ENCODE measurements around the gene INSC. TPM values are rescaled to one million over a fixed set of nuclear protein-coding genes. Genes with fewer than 3 reads are reported as not detected.
A peak's percentile ranks its signal among the peaks of the same experiment; 100 is the strongest.
"Not testable (repeated sequence)": the region's sequence is repeated elsewhere in the genome, so short reads cannot be mapped to it uniquely, and the experiment has no call there.

INSC gene, protein sequence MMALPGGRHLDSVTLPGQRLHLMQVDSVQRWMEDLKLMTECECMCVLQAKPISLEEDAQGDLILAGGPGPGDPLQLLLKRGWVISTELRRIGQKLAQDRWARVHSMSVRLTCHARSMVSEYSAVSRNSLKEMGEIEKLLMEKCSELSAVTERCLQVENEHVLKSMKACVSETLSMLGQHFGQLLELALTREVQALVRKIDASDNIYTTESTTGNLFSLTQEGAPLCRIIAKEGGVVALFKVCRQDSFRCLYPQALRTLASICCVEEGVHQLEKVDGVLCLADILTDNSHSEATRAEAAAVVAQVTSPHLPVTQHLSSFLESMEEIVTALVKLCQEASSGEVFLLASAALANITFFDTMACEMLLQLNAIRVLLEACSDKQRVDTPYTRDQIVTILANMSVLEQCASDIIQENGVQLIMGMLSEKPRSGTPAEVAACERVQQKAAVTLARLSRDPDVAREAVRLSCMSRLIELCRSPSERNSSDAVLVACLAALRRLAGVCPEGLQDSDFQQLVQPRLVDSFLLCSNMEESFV
- total RNA-seq (under 1 TPM; 0.16 to 0.60 TPM), polyA plus RNA-seq (not detected), total RNA-seq (0 to 1.0 (median 0.30) reads per million in 6 experiments)

DNA sequence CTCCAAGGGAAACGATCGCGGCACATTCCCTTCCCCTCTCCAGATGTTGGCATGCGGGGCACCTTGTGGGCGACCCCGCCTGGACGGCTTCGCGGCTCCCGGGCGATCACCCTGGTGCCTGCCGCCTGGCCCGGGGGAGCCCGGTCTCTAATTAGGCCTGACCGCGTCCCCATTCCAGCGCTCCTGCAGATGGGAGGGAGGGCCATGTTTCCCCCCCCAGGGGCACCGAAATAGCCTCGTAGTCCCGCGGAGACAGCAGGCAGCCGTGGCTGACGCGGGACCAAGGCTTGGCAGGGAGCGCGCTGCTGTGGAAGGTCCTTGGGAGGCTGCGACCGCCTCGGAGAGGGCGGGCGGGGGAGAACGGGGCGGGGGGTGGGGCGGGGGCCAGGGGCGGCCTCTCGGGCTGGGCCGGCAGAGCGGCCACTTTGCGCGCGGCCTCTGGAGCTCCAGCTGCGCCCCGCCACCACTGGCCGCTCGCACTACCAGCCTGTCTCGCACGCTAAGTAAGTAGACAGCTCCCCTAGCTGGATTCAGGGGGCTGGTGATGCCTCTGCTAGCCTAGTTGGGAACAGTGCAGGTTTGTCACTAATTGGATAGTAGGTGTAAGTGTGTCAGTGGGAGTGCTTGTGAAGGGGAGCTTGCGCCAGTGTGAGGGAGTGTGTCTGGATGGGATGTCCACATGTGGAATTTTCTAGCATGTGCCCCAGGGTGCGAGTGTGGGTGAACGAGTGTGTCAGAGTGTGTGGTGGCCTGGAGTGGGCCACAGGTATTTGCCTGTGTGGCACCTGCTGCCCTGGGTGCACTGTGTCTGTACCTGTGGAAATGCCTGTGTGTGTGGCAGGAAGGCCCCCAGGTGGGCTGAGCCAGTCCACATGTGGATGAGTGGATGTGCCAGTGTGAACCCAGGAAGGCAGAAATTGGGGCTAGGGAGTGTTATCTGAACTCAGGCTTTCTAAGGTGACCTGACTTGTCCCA is at the start of gene INSC:
Gene INSC (plus strand): TSS at position 423 of the 975 bp plus-strand sequence. CDS start 34,252 bp downstream, outside the sequence.
- peak within 1 kb of the TSS in 8 of 10 donors; percentile 13 to 66 (median 56) for H3K4me3 Mint-ChIP-seq

DNA sequence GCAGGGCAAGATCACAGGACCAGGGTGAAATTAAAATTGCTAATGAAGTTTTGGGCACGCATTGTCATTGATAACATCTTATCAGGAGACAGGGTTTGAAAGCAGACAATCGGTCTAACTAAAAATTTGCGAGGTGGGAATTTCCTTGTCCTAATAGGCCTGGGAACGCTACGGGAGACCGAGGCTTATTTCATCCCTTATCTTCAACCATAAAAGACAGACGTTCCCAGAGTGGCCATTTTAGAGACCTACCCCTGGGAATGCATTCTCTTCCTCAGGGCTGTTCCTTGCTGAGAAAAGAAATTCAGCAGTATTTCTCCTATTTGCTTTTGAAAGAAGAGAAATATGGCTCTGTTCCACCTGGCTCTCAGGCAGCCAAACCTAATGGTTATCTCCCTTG is 45.0 kb upstream of the INSC start:
- H3K36me3 Mint-ChIP-seq, H3K27ac Mint-ChIP-seq, DNase-seq, H3K4me3 Mint-ChIP-seq, ATAC-seq, POLR2A ChIA-PET: not testable (repeated sequence)
- Mint-ChIP-seq H3K27me3 (peaks cover 5 to 46% (median 30%) of the 10 kb centered on the region in 5 donors), H3K9me3 (peaks cover 0 to 25% (median 16%) of the 10 kb centered on the region in 9 donors), H3K4me1 (peaks cover 8 to 23% (median 14%) of the 10 kb centered on the region in 4 donors)

More for the DNA sequence above, at the start of gene INSC:
- peaks cover 0 to 1% (median 0%) of the 10 kb centered on the region in 9 donors for H3K9me3 Mint-ChIP-seq
- ATAC-seq (peak in 1 of 2 donors; percentile 35), DNase-seq (no peak)
- peak within 1 kb of the TSS in 3 of 10 donors; percentile 9 to 63 (median 60) for H3K27ac Mint-ChIP-seq
- POLR2A ChIA-PET = no interaction called here
- peaks cover 25 to 58% (median 35%) of the 10 kb centered on the region in 5 donors for H3K27me3 Mint-ChIP-seq
- H3K36me3 Mint-ChIP-seq = no peaks in the 10 kb centered on the region
- peaks cover 9 to 36% (median 18%) of the 10 kb centered on the region in 4 donors for H3K4me1 Mint-ChIP-seq

DNA sequence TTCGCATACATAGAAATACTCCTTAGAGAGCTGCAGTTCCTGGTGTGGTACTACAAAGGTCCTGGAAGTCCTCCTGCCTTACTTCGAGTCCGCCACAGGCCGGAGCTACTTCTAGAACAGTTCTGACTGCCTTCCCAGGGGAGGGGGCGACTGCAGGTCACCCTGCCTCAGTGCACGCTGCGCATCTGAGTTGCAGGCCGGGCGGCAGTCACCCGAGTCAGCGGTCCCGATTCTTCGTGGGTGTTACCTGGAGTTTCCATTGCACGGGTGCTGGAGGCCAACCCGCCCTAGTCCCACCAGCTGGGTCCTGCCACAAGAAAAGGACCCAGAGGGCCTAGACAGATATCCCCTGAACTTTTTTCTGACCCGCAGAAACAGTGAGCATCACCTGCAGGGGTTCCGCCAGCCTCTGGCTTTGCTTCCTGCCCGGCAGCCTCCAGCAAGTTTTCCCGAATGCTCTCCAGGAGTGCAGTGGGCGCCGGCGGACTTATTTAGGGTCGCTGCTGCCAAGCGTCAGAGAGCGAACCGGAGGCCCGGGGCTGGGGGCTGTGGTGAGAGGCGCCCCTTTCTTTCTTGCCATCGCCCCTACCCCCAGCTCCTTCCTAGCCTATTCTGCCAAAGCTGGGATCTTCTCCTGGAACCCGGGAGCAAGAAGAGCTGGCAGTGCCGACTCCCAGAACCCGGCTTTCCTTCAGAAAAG is 43.0 kb upstream of the INSC start:
- DNase-seq = no peak
- Mint-ChIP-seq H3K27ac (peak overlapping the region in 1 of 10 donors; percentile 3), H3K4me3 (peak overlapping the region in 5 of 10 donors; percentile 26 to 66 (median 42)), H3K36me3 (peaks cover 0 to 8% (median 0%) of the 10 kb centered on the region in 3 donors), H3K4me1 (peaks cover 11 to 25% (median 15%) of the 10 kb centered on the region in 4 donors), H3K9me3 (peaks cover 0 to 25% (median 16%) of the 10 kb centered on the region in 9 donors), H3K27me3 (peaks cover 5 to 33% (median 24%) of the 10 kb centered on the region in 5 donors)
- ATAC-seq = no peak
- POLR2A ChIA-PET = no interaction called here

- H3K27me3 Mint-ChIP-seq = peaks cover 5 to 32% (median 24%) of the 10 kb centered on the region in 5 donors
- no peak overlapping the region for H3K27ac Mint-ChIP-seq
- H3K36me3 Mint-ChIP-seq = peaks cover 0 to 8% (median 0%) of the 10 kb centered on the region in 3 donors
- H3K4me1 Mint-ChIP-seq = peaks cover 11 to 25% (median 16%) of the 10 kb centered on the region in 4 donors
- H3K9me3 Mint-ChIP-seq = peaks cover 0 to 25% (median 16%) of the 10 kb centered on the region in 9 donors
- POLR2A ChIA-PET = no interaction called here
- peak overlapping the region in 8 of 10 donors; percentile 20 to 69 (median 34) for H3K4me3 Mint-ChIP-seq
- DNase-seq = no peak
- no peak for ATAC-seq
Observed at GRCh38 chr11:15072551-15073143, 42.1 kb upstream of the INSC start.

DNA sequence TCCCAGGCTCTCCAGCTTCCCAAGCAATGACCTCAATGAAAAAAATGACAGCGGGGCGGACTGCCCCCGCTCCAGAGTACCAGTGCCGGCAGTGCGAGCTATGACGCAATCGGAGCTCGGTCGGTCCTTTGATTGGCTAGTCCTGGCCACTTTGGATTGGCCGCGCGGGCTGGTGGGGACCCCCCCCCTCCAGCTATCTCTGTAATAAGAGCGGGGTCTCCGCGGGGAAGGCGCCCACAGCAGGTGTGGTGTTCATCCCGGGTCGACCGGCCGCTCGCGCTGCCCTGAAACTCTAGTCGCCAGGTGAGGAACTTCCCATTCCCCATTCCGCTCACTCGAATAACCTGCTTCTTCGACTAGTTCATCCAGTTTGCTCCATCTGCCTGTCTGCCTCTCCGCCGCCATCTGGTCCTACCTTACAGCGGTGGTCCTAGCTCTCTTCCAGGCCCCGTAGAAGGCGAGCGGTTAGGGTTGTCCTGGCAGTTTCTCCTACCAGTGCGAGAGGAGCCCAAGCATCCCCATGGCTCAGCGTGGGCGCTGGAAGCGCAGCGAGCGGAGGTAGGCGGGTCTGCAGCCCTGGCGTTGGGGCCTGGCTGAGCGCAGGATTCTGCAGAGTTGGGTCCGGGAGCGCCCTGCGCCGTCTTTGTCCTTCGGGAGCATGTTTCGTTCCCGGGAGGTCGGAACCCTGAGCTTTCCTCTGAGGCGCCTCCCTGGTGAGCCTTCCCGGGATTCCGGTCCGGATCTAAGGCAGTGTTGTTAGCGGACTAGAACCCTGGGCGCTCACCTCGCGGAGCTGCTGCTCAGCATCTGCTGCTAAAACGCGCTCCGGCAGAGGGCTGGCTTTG is 41.1 kb upstream of the INSC start, which contains the start of gene CALCB:
Gene CALCB (plus strand): TSS at position 233 of the 845 bp plus-strand sequence. CDS start 1,126 bp downstream, outside the sequence.
- H3K27me3 Mint-ChIP-seq = peaks cover 5 to 32% (median 24%) of the 10 kb centered on the region in 5 donors
- ATAC-seq = peak; percentile 3 to 22
- POLR2A ChIA-PET = no interaction called here
- peaks cover 11 to 25% (median 16%) of the 10 kb centered on the region in 4 donors for H3K4me1 Mint-ChIP-seq
- H3K4me3 Mint-ChIP-seq = peak within 1 kb of the TSS; percentile 77 to 91 (median 86)
- DNase-seq = peak in 4 of 10 donors; percentile 8 to 30 (median 20)
- H3K9me3 Mint-ChIP-seq = peaks cover 0 to 20% (median 11%) of the 10 kb centered on the region in 9 donors
- peak within 1 kb of the TSS in 6 of 10 donors; percentile 31 to 87 (median 73) for H3K27ac Mint-ChIP-seq
- peaks cover 0 to 8% (median 0%) of the 10 kb centered on the region in 3 donors for H3K36me3 Mint-ChIP-seq

GRCh38 chr11:15074206-15075161 is 40.2 kb upstream of the INSC start:
- Mint-ChIP-seq H3K27ac (peak overlapping the region in 7 of 10 donors; percentile 19 to 87 (median 71)), H3K27me3 (peaks cover 5 to 32% (median 24%) of the 10 kb centered on the region in 5 donors), H3K4me3 (peak overlapping the region; percentile 77 to 91 (median 86)), H3K36me3 (peaks cover 0 to 5% (median 0%) of the 10 kb centered on the region in 3 donors), H3K9me3 (peaks cover 0 to 11% (median 5%) of the 10 kb centered on the region in 9 donors), H3K4me1 (peaks cover 11 to 25% (median 16%) of the 10 kb centered on the region in 4 donors)
- DNase-seq (peak; percentile 60 to 90 (median 74)), ATAC-seq (peak; percentile 88 to 93)
- POLR2A ChIA-PET = no interaction called here

- H3K36me3 Mint-ChIP-seq = no peaks in the 10 kb centered on the region
- no peak for DNase-seq
- ATAC-seq = no peak
- peaks cover 0 to 4% (median 1%) of the 10 kb centered on the region in 9 donors for H3K9me3 Mint-ChIP-seq
- H3K27ac Mint-ChIP-seq = peak overlapping the region in 5 of 10 donors; percentile 3 to 71 (median 45)
- H3K4me3 Mint-ChIP-seq = peak overlapping the region in 8 of 10 donors; percentile 15 to 91 (median 86)
- peaks cover 5 to 32% (median 24%) of the 10 kb centered on the region in 5 donors for H3K27me3 Mint-ChIP-seq
- POLR2A ChIA-PET = no interaction called here
- H3K4me1 Mint-ChIP-seq = peaks cover 11 to 25% (median 16%) of the 10 kb centered on the region in 4 donors
Observed at GRCh38 chr11:15075162-15075526, 39.6 kb upstream of the INSC start.

DNA sequence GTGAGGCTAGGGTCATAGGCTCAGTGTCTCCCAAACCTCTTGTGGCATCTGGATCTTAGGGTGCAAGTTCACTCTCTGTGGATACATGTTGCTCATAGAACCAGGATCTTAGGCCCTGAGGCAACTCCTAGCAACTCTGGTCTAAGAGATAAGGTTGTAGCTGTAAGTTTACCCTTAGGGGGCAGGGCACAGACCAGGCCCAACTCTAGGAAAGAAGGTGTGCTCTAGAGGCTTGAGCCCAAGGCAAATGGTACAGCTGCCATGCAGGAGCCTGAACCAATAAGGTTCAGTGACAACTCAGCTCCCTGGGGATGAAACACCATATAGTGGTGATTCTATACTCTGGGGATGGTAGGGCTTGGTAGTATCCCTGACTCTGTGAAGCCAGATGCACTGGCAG is 23.5 kb upstream of the INSC start:
- Mint-ChIP-seq H3K9me3 (peaks cover 0 to 10% (median 0%) of the 10 kb centered on the region in 9 donors), H3K4me1 (no peaks in the 10 kb centered on the region), H3K27me3 (peaks cover 4 to 22% (median 16%) of the 10 kb centered on the region in 5 donors), H3K36me3 (peaks cover 0 to 4% (median 0%) of the 10 kb centered on the region in 3 donors), H3K27ac (no peak overlapping the region), H3K4me3 (no peak overlapping the region)
- no peak for DNase-seq
- POLR2A ChIA-PET = no interaction called here
- ATAC-seq = no peak

- peaks cover 0 to 10% (median 0%) of the 10 kb centered on the region in 9 donors for H3K9me3 Mint-ChIP-seq
- POLR2A ChIA-PET = no interaction called here
- peaks cover 7 to 22% (median 13%) of the 10 kb centered on the region in 5 donors for H3K27me3 Mint-ChIP-seq
- no peak for ATAC-seq
- no peaks in the 10 kb centered on the region for H3K4me1 Mint-ChIP-seq
- no peak overlapping the region for H3K4me3 Mint-ChIP-seq
- H3K27ac Mint-ChIP-seq = no peak overlapping the region
- DNase-seq = no peak
- H3K36me3 Mint-ChIP-seq = peaks cover 0 to 4% (median 0%) of the 10 kb centered on the region in 3 donors
Observed at GRCh38 chr11:15091625-15092024, 23.1 kb upstream of the INSC start.

Data from naive thymus-derived CD8-positive, alpha-beta T cell (primary cell).